GM10248 (cell line): ENCODE results near the gene LRRC73.
A peak's percentile ranks its signal among the peaks of the same experiment; 100 is the strongest.
"Not testable (repeated sequence)": the region's sequence is repeated elsewhere in the genome, so short reads cannot be mapped to it uniquely, and the experiment has no call there.

Source experiments
- CTCF ChIA-PET: fragments of 300-600 bp; sonication (Branson Sonifier 250); formaldehyde crosslinking; extraction: SDS; loops from one replicate; lab custom pipeline; 2021; ENCODE audit warnings: antibody characterized with exemption; lab: Yijun Ruan, JAX
- POLR2A ChIA-PET: fragments of 350-650 bp; sonication (Branson Sonifier 250); formaldehyde crosslinking; extraction: SDS; loops from one replicate; lab custom pipeline; 2020; ENCODE audit warnings: antibody characterized with exemption; lab: Yijun Ruan, JAX
- DNase-seq: peaks from one replicate; pipeline ENCODE4 v3.0.0; 2012; ENCODE audit errors: extremely low spot score
- CTCF ChIP-seq: IDR thresholded peaks from 2 replicates; pipeline ENCODE4 v1.5.1; 2012; ENCODE audit warnings: mild to moderate bottlenecking, low read depth; ENCODE audit errors: extremely low read depth, missing control alignments, control extremely low read depth

Gene LRRC73

DNA sequence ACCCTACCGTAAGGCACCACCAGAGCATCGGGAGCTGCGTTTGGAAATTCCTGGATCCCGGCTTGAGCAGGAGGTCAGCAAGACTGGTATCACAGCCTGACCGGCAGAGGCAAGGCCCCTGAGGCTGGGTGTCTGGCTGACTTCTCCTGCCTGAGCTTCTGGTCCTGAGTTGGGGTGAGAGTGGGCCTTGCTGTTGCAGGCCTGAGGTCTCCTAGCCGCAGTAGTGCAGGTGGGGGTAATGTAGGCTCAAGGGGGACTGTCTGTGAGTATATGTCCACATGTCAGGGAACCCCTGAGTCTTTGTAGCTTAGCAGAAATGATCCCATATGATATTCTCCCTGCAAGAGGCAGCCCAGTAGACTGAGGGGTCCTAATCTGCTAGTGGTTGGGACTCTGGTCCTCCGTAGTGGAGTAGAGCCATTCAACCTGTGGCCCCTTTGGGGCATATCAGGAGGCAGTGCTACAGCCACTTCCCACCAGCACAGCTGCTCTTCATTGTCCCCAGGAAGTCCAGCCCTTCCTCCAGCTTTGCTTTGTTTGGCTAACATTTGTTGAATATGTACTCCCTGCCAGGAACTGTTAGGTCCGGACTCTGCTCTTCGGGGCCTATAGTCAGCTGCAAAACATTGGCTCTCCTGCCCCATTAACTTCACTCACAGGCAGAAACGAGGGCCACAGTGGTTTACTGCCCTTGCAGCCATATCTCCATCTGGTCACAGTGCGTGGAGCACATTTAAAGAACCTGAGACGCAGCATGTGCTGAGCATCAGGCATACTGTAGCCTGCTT lies 10.9 kb downstream of the LRRC73 start:
- ChIA-PET POLR2A (no interaction called here), CTCF (interaction anchor here (1.4 to 11.7 kb wide), 3 partner anchors 7 to 44 kb away, joined by 3 to 125 read pairs (median 4); partner anchors contain the start of gene DLK2)
- TF ChIP-seq CTCF, result no peak
- no peak for DNase-seq

- CTCF ChIA-PET, result interaction anchor here (0.9 to 11.7 kb wide), 5 partner anchors 8 to 49 kb away, joined by 3 to 125 read pairs (median 4); partner anchors contain the start of gene DLK2
- not testable (repeated sequence) for DNase-seq
These were observed 11.9 kb downstream of the LRRC73 start for GRCh38 chr6:43498291-43498690.

DNA sequence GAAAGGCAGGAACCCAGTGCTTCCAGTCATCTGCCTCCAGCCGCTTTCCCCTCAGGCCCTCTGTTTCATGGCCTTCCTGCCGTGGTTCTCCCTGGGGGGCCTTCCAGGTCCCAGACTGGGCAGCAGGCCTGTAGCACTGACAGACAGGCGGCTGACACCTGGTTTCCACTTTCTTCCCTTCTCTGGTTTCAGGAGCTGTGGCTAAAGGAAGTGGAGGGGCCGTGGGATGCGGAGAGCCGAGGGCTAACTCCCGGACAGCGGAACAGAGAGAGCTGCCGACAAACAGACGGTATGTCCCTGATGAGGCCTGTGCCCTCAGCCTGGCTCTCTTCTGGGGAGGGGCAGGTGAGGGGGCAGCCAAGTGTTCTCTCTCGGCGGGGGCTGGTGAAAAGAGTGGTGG lies 12.5 kb downstream of the LRRC73 start:
- POLR2A ChIA-PET, result no interaction called here
- CTCF ChIA-PET, result interaction anchor here (0.9 to 11.7 kb wide), 4 partner anchors 8 to 48 kb away, joined by 3 to 125 read pairs (median 10); no protein-coding TSS in a partner anchor
- TF ChIP-seq CTCF, result no peak
- DNase-seq, result no peak

More at GRCh38 chr6:43498291-43498690, 11.9 kb downstream of the LRRC73 start:
- POLR2A ChIA-PET, result not testable (repeated sequence)

DNA sequence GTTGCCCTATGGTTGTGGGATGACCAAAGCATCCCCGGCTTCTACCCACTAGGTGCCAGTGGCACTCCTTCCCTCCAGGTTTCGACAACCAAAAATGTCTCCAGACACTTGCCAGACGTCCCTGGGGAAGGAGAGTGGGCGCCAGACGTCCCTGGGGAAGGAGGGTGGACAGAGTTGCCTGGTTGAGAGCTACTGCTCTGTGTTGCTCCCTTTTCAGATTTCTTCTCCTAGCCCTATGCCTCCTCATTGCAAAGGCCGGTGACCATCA lies 13.1 kb downstream of the LRRC73 start:
- POLR2A ChIA-PET, result no interaction called here
- CTCF ChIA-PET, result interaction anchor here (1.0 to 11.7 kb wide), 9 partner anchors 10 to 184 kb away, joined by 4 to 125 read pairs (median 5); partner anchors contain the start of gene DLK2
- no peak for DNase-seq
- no peak for TF ChIP-seq CTCF

DNA sequence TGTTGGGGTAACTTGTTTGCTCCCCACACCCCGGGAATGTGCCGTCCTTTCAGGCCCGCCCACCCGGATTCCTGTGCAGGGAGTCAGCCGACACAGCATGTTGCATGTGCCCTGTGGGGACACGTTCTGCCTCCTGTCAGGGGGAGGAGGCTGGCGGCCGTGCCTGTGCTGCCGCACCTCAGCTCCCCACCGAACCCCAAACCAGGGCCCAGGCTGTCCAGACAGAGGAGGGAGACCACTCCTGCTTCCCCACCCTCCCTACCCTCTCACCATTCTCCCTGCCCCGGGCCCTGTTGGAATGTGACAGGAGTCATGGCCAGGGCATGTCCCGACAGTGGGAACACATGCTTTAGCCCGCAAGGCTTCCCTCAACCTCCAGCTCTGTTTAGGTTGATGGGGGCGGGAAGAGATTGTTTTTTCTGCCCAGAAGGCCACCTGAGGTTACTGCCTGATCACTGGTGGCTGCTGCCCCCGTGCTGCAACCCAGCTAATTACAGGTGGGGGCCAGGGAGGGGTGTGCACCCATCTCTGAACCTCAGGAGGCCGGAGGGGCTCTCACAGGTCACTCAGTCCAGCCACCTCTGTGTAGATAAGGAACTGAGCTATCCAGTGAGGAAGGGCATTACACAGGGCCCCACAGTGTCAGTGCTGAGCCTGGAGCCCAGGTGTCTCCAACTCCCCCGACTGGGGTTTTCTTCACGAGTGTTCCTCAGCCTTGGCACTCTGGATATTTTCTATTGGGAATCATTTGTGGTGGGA lies 13.6 kb downstream of the LRRC73 start:
- no peak for DNase-seq
- ChIA-PET CTCF (interaction anchor here (0.7 to 11.7 kb wide), 14 partner anchors 10 to 583 kb away, joined by 3 to 125 read pairs (median 4); partner anchors contain the start of genes DLK2 and DNPH1), POLR2A (interaction anchor here (0.6 to 0.9 kb wide), 2 partner anchors 19 to 107 kb away, joined by 3 read pairs; no protein-coding TSS in a partner anchor)
- TF ChIP-seq CTCF, result peak; percentile 63

DNA sequence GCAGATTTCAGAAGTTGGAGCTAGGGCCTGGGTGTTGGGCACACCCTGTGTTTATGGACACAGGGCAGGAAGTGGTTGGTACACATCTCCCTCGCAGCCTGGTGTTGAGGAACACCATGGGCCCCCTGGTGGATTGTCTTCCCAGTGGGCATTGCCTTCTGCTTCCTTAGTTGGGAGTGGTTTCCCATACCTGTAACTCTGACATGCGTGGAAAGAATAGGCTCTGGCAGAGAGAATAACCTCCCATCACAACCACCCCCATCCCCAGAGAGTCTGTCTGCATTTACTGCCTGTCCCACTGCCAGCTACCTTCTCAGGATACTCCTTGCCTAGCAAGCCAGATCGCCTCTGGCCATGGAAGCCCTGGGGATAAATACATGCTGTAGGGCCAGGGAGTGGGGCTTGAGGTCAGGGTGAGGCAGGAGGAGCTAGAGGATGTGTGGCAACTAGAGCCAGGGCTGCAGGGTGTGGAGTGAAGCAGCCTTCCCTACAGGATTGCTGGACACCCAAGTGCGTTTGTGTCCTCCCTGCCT lies 14.7 kb downstream of the LRRC73 start:
- POLR2A ChIA-PET, result no interaction called here
- no peak for TF ChIP-seq CTCF
- no peak for DNase-seq
- CTCF ChIA-PET, result interaction anchor here (0.8 to 11.7 kb wide), 11 partner anchors 11 to 232 kb away, joined by 3 to 125 read pairs (median 5); partner anchors contain the start of genes DLK2 and TJAP1
